ENCODE measurements around the gene C6orf52. TPM values are rescaled to one million over a fixed set of nuclear protein-coding genes. Genes with fewer than 3 reads are reported as not detected.

The C6orf52 gene
- total and polyA plus RNA-seq, 2 of the 13 experiments (the other 11 are each of a cell fraction or from before 2014, with no cell fraction given), result 0.50 to 0.53 TPM

DNA sequence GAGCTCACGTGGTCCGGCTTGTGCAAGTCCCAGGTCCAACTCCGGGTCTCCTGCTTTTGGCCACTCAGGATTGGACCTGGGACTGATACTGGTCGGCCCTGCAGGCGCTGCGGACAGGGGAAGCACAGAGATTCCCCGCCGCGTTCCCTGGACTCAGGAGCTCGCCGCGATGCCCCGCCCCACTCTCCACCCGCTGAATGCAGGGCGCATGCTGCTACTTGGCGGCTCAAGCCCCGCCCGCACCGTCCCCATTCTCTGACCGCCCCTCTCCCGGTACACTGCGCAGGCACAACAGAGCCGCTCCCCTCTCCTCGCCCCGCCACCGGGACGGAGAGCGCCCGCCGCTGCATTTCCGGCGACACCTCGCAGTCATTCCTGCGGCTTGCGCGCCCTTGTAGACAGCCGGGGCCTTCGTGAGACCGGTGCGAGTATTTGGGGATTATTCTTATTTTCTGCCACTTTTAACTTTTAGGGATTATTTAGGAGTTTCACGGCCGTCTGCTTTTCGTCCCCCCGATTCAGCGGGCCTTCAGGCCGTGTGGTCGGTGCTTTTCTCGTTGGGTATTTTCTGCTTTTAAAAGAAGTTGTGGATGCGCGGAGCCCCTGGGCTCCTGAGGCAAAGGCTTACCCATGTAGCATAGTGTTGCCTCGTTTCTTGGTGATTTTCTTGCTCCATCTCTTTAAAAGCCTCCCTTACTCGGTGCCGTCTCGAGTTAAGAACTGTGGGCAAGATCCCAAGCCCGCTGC lies 28.6 kb upstream of the C6orf52 start, which contains the start of gene TMEM14C (continued):
- TF ChIP-seq, protein P1, sequence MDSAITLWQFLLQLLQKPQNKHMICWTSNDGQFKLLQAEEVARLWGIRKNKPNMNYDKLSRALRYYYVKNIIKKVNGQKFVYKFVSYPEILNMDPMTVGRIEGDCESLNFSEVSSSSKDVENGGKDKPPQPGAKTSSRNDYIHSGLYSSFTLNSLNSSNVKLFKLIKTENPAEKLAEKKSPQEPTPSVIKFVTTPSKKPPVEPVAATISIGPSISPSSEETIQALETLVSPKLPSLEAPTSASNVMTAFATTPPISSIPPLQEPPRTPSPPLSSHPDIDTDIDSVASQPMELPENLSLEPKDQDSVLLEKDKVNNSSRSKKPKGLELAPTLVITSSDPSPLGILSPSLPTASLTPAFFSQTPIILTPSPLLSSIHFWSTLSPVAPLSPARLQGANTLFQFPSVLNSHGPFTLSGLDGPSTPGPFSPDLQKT (CRISPR knock-in tag; IDR thresholded peaks at IDR 0.05; ENCODE audit: borderline replicate concordance), result peak; percentile 54; the same call in 1 of the 2 replicates
- TF ChIP-seq SP2 (CRISPR knock-in tag; IDR thresholded peaks at IDR 0.05) (peak; percentile 44), TBL1XR1 (IDR thresholded peaks at IDR 0.05; ENCODE audit: borderline replicate concordance, low read length, partially characterized antibody) (peak; percentile 74), ISX (CRISPR knock-in tag; conservative IDR thresholded peaks at IDR 0.05) (0 out of 2 replicates have a peak, but pooled peaks have one; percentile 72), HMG20A (CRISPR knock-in tag; IDR thresholded peaks at IDR 0.05; ENCODE audit: borderline replicate concordance) (peak; percentile 31; the same call in 1 of the 2 replicates), ZNF282 (IDR thresholded peaks at IDR 0.05; ENCODE audit: partially characterized antibody) (no peak), SP1 (IDR thresholded peaks at IDR 0.05) (no peak), SP1 (CRISPR knock-in tag; IDR thresholded peaks at IDR 0.05) (peak; percentile 68), SOX5 (CRISPR knock-in tag; IDR thresholded peaks at IDR 0.05; ENCODE audit: borderline replicate concordance) (peak; percentile 79; the same call in 1 of the 2 replicates), HOXD1 (CRISPR knock-in tag; IDR thresholded peaks at IDR 0.05) (peak; percentile 23; the same call in 1 of the 2 replicates), ZNF350 (CRISPR knock-in tag; IDR thresholded peaks at IDR 0.05; ENCODE audit: borderline replicate concordance, low read depth) (peak; percentile 99), NCOA2 (CRISPR knock-in tag; IDR thresholded peaks at IDR 0.05) (peak; percentile 58), ZNF773 (CRISPR knock-in tag; IDR thresholded peaks at IDR 0.05; ENCODE audit: borderline replicate concordance) (peak; percentile 54; the same call in 1 of the 2 replicates), ZNF180 (CRISPR knock-in tag; IDR thresholded peaks at IDR 0.05; ENCODE audit: borderline replicate concordance, low read depth) (no peak), POLR2AphosphoS5 (IDR thresholded peaks at IDR 0.05; ENCODE audit: low read depth, low read length) (peak; percentile 89), ZNF678 (CRISPR knock-in tag; IDR thresholded peaks at IDR 0.05) (peak; percentile 95), ZNF713 (CRISPR knock-in tag; IDR thresholded peaks at IDR 0.05) (no peak; the same call in 1 of the 2 replicates), ZNF484 (CRISPR knock-in tag; IDR thresholded peaks at IDR 0.05; ENCODE audit: borderline replicate concordance, low read depth) (no peak)
- TF ChIP-seq, protein P2, sequence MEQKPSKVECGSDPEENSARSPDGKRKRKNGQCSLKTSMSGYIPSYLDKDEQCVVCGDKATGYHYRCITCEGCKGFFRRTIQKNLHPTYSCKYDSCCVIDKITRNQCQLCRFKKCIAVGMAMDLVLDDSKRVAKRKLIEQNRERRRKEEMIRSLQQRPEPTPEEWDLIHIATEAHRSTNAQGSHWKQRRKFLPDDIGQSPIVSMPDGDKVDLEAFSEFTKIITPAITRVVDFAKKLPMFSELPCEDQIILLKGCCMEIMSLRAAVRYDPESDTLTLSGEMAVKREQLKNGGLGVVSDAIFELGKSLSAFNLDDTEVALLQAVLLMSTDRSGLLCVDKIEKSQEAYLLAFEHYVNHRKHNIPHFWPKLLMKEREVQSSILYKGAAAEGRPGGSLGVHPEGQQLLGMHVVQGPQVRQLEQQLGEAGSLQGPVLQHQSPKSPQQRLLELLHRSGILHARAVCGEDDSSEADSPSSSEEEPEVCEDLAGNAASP (CRISPR knock-in tag; IDR thresholded peaks at IDR 0.05; ENCODE audit: borderline replicate concordance), result peak; percentile 69; the same call in 1 of the 2 replicates
- TF ChIP-seq, protein P3, sequence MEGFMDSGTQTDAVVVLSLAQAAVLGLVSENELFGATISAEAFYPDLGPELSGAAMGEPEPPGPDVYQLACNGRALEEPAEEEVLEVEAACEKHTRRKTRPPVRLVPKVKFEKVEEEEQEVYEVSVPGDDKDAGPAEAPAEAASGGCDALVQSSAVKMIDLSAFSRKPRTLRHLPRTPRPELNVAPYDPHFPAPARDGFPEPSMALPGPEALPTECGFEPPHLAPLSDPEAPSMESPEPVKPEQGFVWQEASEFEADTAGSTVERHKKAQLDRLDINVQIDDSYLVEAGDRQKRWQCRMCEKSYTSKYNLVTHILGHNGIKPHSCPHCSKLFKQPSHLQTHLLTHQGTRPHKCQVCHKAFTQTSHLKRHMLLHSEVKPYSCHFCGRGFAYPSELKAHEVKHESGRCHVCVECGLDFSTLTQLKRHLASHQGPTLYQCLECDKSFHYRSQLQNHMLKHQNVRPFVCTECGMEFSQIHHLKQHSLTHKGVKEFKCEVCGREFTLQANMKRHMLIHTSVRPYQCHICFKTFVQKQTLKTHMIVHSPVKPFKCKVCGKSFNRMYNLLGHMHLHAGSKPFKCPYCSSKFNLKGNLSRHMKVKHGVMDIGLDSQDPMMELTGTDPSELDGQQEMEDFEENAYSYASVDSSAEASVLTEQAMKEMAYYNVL (CRISPR knock-in tag; IDR thresholded peaks at IDR 0.05; ENCODE audit: borderline replicate concordance), result peak; percentile 33; the same call in 1 of the 2 replicates
- TF ChIP-seq, protein P4, sequence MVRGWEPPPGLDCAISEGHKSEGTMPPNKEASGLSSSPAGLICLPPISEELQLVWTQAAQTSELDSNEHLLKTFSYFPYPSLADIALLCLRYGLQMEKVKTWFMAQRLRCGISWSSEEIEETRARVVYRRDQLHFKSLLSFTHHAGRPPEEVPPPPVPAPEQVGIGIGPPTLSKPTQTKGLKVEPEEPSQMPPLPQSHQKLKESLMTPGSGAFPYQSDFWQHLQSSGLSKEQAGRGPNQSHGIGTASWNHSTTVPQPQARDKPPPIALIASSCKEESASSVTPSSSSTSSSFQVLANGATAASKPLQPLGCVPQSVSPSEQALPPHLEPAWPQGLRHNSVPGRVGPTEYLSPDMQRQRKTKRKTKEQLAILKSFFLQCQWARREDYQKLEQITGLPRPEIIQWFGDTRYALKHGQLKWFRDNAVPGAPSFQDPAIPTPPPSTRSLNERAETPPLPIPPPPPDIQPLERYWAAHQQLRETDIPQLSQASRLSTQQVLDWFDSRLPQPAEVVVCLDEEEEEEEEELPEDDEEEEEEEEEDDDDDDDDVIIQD (CRISPR knock-in tag; IDR thresholded peaks at IDR 0.05; ENCODE audit: low read depth), result peak; percentile 97
